ENCODE data around the gene SLC12A1. TPM values are rescaled to one million over a fixed set of nuclear protein-coding genes. Genes with fewer than 3 reads are reported as not detected.

Gene SLC12A1
- total RNA-seq, 4 donors from 2014 or later: not detected

DNA sequence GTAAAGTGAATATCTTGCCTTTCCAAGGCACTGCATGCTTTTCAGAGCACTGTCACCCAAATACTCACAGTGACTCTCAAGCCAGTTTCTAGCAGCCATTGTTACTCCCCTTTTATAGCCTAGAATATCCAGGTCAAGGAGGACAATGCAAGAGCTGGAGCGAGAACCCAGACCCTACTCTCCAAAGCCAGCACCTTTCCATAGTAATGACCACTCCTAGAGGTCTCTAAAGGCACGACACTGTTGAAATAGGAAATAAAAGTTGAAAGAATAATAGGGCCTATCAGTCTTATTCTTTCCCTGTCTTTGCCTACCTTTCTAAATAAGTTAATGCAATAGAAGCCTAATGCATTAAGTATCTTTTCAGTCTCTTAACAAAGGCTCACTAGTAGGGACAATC lies 91.6 kb downstream of the SLC12A1 start:
- ATAC-seq (ENCODE audit: low FRiP score): no peak
- DNase-seq (ENCODE audit: low spot score): no peak
- TF ChIP-seq, protein P1, sequence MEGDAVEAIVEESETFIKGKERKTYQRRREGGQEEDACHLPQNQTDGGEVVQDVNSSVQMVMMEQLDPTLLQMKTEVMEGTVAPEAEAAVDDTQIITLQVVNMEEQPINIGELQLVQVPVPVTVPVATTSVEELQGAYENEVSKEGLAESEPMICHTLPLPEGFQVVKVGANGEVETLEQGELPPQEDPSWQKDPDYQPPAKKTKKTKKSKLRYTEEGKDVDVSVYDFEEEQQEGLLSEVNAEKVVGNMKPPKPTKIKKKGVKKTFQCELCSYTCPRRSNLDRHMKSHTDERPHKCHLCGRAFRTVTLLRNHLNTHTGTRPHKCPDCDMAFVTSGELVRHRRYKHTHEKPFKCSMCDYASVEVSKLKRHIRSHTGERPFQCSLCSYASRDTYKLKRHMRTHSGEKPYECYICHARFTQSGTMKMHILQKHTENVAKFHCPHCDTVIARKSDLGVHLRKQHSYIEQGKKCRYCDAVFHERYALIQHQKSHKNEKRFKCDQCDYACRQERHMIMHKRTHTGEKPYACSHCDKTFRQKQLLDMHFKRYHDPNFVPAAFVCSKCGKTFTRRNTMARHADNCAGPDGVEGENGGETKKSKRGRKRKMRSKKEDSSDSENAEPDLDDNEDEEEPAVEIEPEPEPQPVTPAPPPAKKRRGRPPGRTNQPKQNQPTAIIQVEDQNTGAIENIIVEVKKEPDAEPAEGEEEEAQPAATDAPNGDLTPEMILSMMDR (IDR thresholded peaks at IDR 0.05): no peak

DNA sequence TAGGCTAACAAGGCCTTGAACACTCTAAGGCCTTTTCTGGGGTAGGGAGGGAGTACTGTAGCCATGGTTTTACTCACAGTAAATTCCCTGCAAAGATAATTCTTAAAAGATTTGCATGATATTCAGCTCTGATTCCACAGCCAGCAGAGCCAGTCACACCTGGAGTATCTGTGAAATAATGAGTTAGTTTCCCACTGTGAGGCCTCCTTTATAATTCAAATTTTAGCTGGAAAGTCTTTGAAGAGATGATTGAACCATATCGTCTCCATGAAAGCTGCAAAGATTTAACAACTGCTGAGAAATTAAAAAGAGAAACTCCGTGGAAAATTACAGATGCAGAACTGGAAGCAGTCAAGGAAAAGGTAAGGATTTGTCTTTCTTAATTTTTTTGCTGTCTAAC lies 92.8 kb downstream of the SLC12A1 start:
- no peak for ATAC-seq (ENCODE audit: low FRiP score)
- TF ChIP-seq, protein P1 (IDR thresholded peaks at IDR 0.05): no peak
- no peak for DNase-seq (ENCODE audit: low spot score)

DNA sequence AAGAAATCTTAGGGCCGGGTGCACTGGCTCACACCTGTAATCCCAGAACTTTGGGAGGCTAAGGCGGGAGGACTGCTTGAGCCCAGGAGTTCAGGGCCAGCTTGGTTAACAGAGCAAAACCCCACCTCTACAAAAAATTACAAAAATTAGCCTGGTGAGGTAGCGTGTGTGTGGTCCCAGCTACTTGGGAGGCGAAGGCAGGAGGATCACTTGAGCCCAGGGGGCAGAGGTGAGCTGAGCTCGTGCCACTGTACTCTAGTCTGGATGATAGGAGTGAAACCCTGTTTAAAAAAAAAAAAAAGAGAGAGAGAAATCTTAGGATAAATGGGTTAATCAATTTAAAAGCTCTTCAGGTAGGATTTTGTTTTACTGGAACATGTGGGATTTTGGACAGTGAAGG lies 93.9 kb downstream of the SLC12A1 start:
- DNase-seq (ENCODE audit: low spot score): no peak
- TF ChIP-seq, protein P1 (IDR thresholded peaks at IDR 0.05): no peak
- no peak for ATAC-seq (ENCODE audit: low FRiP score)

DNA sequence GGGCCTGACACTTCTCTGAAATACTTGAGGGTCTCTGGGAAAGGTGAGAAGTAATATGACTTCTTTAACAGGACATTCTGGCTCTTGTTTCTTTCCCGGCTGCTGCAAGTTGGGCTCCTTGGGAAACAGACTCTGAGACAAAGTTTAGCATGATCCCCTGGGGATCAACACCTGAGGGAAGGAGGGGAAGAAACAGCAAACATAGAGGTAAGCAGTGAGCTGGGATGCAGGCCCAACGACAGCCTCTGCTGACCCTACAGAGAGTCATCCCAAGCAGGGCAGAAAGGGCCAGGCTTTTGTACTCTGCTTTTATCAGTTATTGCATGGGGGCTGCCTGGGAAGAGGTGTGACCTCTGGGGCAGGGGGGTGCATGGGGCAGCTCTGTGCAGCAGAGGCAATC lies 98.3 kb downstream of the SLC12A1 start:
- ATAC-seq (ENCODE audit: low FRiP score): no peak
- DNase-seq (ENCODE audit: low spot score): no peak
- TF ChIP-seq, protein P1 (IDR thresholded peaks at IDR 0.05): no peak

DNA sequence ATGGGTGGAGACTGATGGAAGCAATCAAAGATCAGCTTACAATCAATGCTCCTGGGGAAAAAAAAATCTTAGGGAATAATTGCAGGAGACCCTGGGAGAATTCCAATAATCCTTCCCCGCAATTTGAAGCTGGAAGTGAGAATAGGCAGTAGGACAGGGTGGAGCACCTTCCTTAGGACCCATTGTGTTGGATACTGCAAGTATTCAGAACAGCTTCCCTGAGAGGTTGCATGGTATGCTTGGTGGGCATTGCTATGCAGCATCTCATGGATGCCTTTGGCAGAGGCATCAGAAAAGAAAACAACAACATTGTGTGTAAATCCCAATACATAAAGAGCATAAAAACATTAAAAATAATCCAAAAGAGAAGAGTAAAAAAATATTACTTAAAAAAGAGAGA lies 100.5 kb downstream of the SLC12A1 start:
- TF ChIP-seq, protein P1 (IDR thresholded peaks at IDR 0.05): no peak
- ATAC-seq (ENCODE audit: low FRiP score) (no peak), DNase-seq (ENCODE audit: low spot score) (no peak)

DNA sequence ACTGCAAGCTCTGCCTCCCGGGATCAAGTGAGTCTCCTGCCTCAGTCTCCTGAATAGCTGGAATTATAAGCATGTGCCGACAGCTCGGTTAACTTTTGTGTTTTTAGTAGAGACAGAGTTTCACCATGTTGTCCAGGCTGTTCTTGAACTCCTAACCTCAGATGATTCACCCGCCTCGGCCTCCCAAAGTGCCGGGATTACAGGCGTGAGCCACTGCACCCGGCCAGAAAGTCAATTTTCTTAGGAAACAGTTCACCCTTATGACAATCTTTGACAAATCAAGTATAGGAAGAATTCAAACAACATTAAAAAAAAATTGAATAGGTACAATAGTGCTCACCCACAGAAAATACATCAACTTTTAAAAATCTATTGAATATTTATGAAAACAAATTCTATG lies 101.5 kb downstream of the SLC12A1 start:
- DNase-seq (ENCODE audit: low spot score): no peak
- ATAC-seq (ENCODE audit: low FRiP score): no peak

DNA sequence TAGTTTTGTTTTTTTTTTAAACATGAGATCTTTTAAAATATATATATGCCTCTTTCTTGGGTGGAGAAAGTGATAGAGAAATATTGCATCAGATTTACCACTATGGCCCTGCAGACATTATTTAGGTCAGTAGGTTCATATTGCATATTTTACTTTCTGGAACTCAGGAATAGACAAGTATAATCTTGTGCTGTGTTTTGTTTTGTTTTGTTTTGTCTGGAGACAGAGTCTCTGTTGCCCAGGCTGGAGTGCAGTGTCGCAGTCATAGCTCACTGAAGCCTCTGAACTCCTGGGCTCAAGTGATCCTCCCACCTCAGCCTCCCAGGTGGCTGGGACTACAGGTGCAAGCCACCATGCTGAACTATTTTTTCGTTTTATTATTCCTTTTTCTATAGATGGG lies 103.6 kb downstream of the SLC12A1 start:
- no peak for DNase-seq (ENCODE audit: low spot score)
- TF ChIP-seq, protein P1 (IDR thresholded peaks at IDR 0.05): no peak
- no peak for ATAC-seq (ENCODE audit: low FRiP score)

More for the DNA sequence above, 101.5 kb downstream of the SLC12A1 start:
- TF ChIP-seq, protein P1 (IDR thresholded peaks at IDR 0.05): no peak

Measured in omental fat pad (tissue), 4 donors.